ENCODE results near the gene MYRF. TPM values are rescaled to one million over a fixed set of nuclear protein-coding genes. Genes with fewer than 3 reads are reported as not detected.

Gene MYRF
- total and polyA plus RNA-seq, 9 of the 15 experiments (the other 6 are each of a cell fraction or from before 2014, with no cell fraction given): 2.3 to 25.8 (median 7.1) TPM

GRCh38 chr11:61814958-61815789 is 62.7 kb downstream of the MYRF start (continued):
- no peak for TF ChIP-seq ZNF277 (CRISPR knock-in tag; IDR thresholded peaks at IDR 0.05; ENCODE audit: borderline replicate concordance)
- no peak for TF ChIP-seq RBM22 (IDR thresholded peaks at IDR 0.05; ENCODE audit: low read depth, low read length, poor library complexity, severe bottlenecking)
- no peak for TF ChIP-seq FOXA1 (IDR thresholded peaks at IDR 0.05; ENCODE audit: borderline replicate concordance)
- no peak for TF ChIP-seq ARID3A (IDR thresholded peaks at IDR 0.05; ENCODE audit: borderline replicate concordance, low read depth, low read length)
- 0 out of 2 replicates have a peak, but pooled peaks have one; percentile 53 for TF ChIP-seq RBM14 (IDR thresholded peaks at IDR 0.05; ENCODE audit: borderline replicate concordance, insufficient read depth, low read depth, low read length)
- TF ChIP-seq ZNF740 (CRISPR knock-in tag; IDR thresholded peaks at IDR 0.05): 0 out of 2 replicates have a peak, but pooled peaks have one; percentile 16
- TF ChIP-seq ZNF740 (tag; IDR thresholded peaks at IDR 0.05): no peak
- peak; percentile 46; the same call in 1 of the 2 replicates for TF ChIP-seq CBX1 (IDR thresholded peaks at IDR 0.05; ENCODE audit: low read depth)
- 0 out of 2 replicates have a peak, but pooled peaks have one; percentile 67 for TF ChIP-seq CHCHD3 (CRISPR knock-in tag; IDR thresholded peaks at IDR 0.05)
- TF ChIP-seq TARDBP (IDR thresholded peaks at IDR 0.05): peak; percentile 50; the same call in 1 of the 2 replicates
- no peak for TF ChIP-seq DACH1 (IDR thresholded peaks at IDR 0.05; ENCODE audit: partially characterized antibody)
- TF ChIP-seq ZNF518B (CRISPR knock-in tag; IDR thresholded peaks at IDR 0.05): 0 out of 2 replicates have a peak, but pooled peaks have one; percentile 29
- TF ChIP-seq PTBP1 (IDR thresholded peaks at IDR 0.05; ENCODE audit: low read depth, low read length): 0 out of 2 replicates have a peak, but pooled peaks have one; percentile 67
- TF ChIP-seq SNAPC5 (CRISPR knock-in tag; IDR thresholded peaks at IDR 0.05): 0 out of 2 replicates have a peak, but pooled peaks have one; percentile 31
- peak; percentile 34; the same call in 1 of the 2 replicates for TF ChIP-seq RB1 (IDR thresholded peaks at IDR 0.05; ENCODE audit: low read depth)

Measured in K562 (cell line).